ENCODE data around the gene WWOX.

WWOX gene

DNA sequence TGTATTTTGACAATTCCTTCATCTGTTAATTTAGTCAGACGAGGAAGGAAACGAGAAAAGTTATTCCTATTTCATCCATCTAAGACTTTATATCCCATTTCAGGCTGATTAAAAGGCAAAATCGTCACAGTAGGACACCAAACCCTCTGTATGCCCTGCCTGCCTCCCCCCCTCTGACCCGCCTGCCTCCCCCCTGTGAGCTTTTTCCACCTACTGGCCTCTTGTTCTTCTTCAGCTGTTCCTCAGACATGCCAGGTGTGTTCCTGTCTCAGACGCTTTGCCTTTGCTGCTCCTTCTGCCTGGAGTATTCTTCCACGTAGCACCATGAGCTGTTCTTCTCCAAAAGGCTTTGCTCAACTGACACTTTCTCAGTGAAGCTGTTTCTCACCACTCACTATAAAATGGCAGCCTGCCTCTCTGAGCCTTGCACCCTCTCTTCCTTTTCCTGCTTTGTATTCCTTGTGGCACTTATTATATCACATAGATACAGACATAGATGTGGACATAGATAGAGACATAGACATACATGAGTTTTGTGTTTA is 777.7 kb downstream of the WWOX start:
- no peak for DNase-seq
- H4K8ac ChIP-seq (ENCODE audit: low read depth, low read length) = no peak overlapping the region
- no peak overlapping the region for H3K4me2 ChIP-seq (ENCODE audit: low read length)
- H3K56ac ChIP-seq (ENCODE audit: low read length) = no peak overlapping the region
- no peak overlapping the region for H3K23ac ChIP-seq (ENCODE audit: low read length)
- H3K4me1 ChIP-seq (ENCODE audit: control insufficient read depth, low read depth, low read length) = peaks cover 3% of the 10 kb centered on the region
- H2AK5ac ChIP-seq (ENCODE audit: low read length) = no peak overlapping the region
- H3K4ac ChIP-seq (ENCODE audit: low read depth, low read length) = no peak overlapping the region
- no CpG with 5 or more reads among the region's 6 CpGs for WGBS (ENCODE audit: extremely low coverage, insufficient coverage, low lambda C conversion rate)
- H3K18ac ChIP-seq (ENCODE audit: low read length) = no peak overlapping the region
- H3K4me3 ChIP-seq (ENCODE audit: low read length) = no peak overlapping the region
- no peak overlapping the region for H3K27ac ChIP-seq (ENCODE audit: low read depth, low read length)
- no peaks in the 10 kb centered on the region for H3K79me2 ChIP-seq (ENCODE audit: control insufficient read depth, insufficient read depth, low read length)
- H2BK120ac ChIP-seq (ENCODE audit: low read depth, low read length) = no peak overlapping the region
- no peak overlapping the region for H2BK5ac ChIP-seq (ENCODE audit: low read length)
- no peaks in the 10 kb centered on the region for H3K27me3 ChIP-seq (ENCODE audit: insufficient read depth, low read length, poor library complexity)
- H3K36me3 ChIP-seq (ENCODE audit: control insufficient read depth, insufficient read depth, low read length) = no peaks in the 10 kb centered on the region
- no peaks in the 10 kb centered on the region for H3K79me1 ChIP-seq (ENCODE audit: low read length)
- H2BK15ac ChIP-seq (replicated peaks; ENCODE audit: low read depth) = no peak overlapping the region
- no peak overlapping the region for H3K9ac ChIP-seq (ENCODE audit: low read length)
- H4K5ac ChIP-seq (ENCODE audit: low read length) = no peak overlapping the region

DNA sequence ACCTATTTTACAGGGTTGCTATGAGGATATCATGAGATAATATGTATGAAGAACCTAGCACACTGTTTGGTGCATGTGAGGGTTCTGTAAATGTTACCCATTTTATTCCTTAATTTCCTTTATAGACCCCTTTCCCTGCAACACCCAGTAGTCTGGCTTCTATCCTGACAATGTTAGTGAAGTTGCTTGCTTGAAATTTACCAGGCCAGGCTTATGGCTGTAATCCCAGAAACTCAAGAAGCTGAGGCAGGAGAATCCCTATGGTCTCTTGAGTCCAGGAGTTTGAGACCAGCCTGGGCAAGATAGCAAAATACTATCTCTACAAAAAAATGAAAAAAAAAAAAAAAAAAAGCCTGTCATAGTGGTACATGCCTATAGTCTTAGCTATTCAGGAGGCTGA is 779.1 kb downstream of the WWOX start:
- Histone ChIP-seq H3K4me3 (ENCODE audit: low read length) (no peak overlapping the region), H3K18ac (ENCODE audit: low read length) (no peak overlapping the region), H3K4ac (ENCODE audit: low read depth, low read length) (no peak overlapping the region), H3K79me1 (ENCODE audit: low read length) (no peaks in the 10 kb centered on the region), H2AK5ac (ENCODE audit: low read length) (no peak overlapping the region), H3K23ac (ENCODE audit: low read length) (no peak overlapping the region), H3K36me3 (ENCODE audit: control insufficient read depth, insufficient read depth, low read length) (no peaks in the 10 kb centered on the region), H3K27ac (ENCODE audit: low read depth, low read length) (no peak overlapping the region), H2BK15ac (replicated peaks; ENCODE audit: low read depth) (no peak overlapping the region), H2BK120ac (ENCODE audit: low read depth, low read length) (no peak overlapping the region), H3K56ac (ENCODE audit: low read length) (no peak overlapping the region), H3K27me3 (ENCODE audit: insufficient read depth, low read length, poor library complexity) (no peaks in the 10 kb centered on the region), H4K8ac (ENCODE audit: low read depth, low read length) (no peak overlapping the region), H2BK5ac (ENCODE audit: low read length) (no peak overlapping the region), H3K9ac (ENCODE audit: low read length) (no peak overlapping the region), H3K79me2 (ENCODE audit: control insufficient read depth, insufficient read depth, low read length) (no peaks in the 10 kb centered on the region), H3K4me1 (ENCODE audit: control insufficient read depth, low read depth, low read length) (peaks cover 3% of the 10 kb centered on the region), H3K4me2 (ENCODE audit: low read length) (no peak overlapping the region), H4K5ac (ENCODE audit: low read length) (no peak overlapping the region)
- no peak for DNase-seq

DNA sequence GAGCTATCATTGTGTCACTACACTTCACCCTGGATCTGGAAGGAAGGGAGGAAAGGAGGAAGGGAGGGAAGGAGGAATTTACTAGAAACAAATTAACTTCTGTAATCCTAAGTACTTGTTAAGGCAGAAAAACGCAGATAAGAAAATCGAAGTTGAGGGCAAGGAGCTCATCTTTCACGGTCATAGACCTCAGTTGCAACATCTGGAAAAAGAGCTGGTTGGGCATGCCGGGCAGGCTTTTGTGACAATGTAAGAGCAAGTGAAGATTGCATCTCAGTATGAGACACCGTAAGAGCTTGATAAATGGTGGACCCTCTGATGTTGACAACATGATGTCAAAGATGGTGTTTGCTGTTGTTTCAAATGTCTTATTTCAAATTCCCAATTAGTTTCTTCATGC is 779.6 kb downstream of the WWOX start:
- no peak overlapping the region for H3K4me2 ChIP-seq (ENCODE audit: low read length)
- H3K27me3 ChIP-seq (ENCODE audit: insufficient read depth, low read length, poor library complexity) = no peaks in the 10 kb centered on the region
- no peak overlapping the region for H3K27ac ChIP-seq (ENCODE audit: low read depth, low read length)
- no peak overlapping the region for H3K23ac ChIP-seq (ENCODE audit: low read length)
- H2AK5ac ChIP-seq (ENCODE audit: low read length) = no peak overlapping the region
- no peaks in the 10 kb centered on the region for H3K79me1 ChIP-seq (ENCODE audit: low read length)
- no peak overlapping the region for H2BK15ac ChIP-seq (replicated peaks; ENCODE audit: low read depth)
- no peak overlapping the region for H3K9ac ChIP-seq (ENCODE audit: low read length)
- peaks cover 3% of the 10 kb centered on the region for H3K4me1 ChIP-seq (ENCODE audit: control insufficient read depth, low read depth, low read length)
- H3K4ac ChIP-seq (ENCODE audit: low read depth, low read length) = no peak overlapping the region
- H3K79me2 ChIP-seq (ENCODE audit: control insufficient read depth, insufficient read depth, low read length) = no peaks in the 10 kb centered on the region
- H4K8ac ChIP-seq (ENCODE audit: low read depth, low read length) = no peak overlapping the region
- no peak overlapping the region for H3K4me3 ChIP-seq (ENCODE audit: low read length)
- no peak overlapping the region for H4K5ac ChIP-seq (ENCODE audit: low read length)
- no peak overlapping the region for H3K18ac ChIP-seq (ENCODE audit: low read length)
- peak; percentile 13 for DNase-seq
- WGBS (ENCODE audit: extremely low coverage, insufficient coverage, low lambda C conversion rate) = no CpG with 5 or more reads among the region's 5 CpGs
- H3K56ac ChIP-seq (ENCODE audit: low read length) = no peak overlapping the region
- no peaks in the 10 kb centered on the region for H3K36me3 ChIP-seq (ENCODE audit: control insufficient read depth, insufficient read depth, low read length)
- H2BK120ac ChIP-seq (ENCODE audit: low read depth, low read length) = no peak overlapping the region
- H2BK5ac ChIP-seq (ENCODE audit: low read length) = no peak overlapping the region

DNA sequence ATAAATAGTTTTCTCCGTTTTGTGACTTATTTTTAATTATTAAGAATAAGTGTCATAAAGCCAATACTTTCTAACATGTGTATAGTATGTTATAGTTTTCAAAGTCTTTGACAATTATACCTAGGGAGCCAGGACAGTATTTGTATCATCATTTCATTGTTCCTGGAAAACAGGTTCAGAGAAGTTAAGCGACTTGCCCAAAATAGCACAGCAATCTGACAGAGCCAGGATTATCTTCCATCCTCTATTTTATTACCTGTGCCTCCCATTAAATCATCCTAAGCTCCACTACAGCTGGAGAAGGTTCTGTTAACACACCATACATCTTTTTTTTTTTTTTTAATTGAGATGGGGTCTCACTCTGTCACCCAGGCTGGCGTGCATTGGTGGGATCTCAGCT is 782.7 kb downstream of the WWOX start:
- Histone ChIP-seq H2BK5ac (ENCODE audit: low read length) (no peak overlapping the region), H2BK120ac (ENCODE audit: low read depth, low read length) (no peak overlapping the region)

DNA sequence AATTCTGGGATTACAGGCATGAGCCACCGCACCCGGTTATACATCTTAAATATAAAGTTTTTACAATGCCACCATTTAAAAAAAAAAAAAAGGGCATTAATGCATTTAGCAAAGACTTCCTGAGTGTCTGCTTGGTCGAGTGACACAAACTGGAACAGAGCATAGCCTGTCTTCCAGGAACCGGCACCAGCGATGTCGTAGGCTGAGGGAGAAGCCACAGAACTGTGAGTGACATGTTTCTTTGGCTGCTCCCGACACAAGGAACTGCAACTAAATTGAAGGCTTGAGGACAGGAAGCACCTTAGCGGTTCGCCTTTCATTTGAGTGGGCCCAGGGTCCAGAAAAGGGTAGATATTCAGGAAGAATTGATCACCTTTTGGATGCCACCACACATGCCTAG is 783.3 kb downstream of the WWOX start:
- no peaks in the 10 kb centered on the region for H3K4me1 ChIP-seq (ENCODE audit: control insufficient read depth, low read depth, low read length)
- no peak overlapping the region for H4K8ac ChIP-seq (ENCODE audit: low read depth, low read length)
- no peak for DNase-seq
- no peaks in the 10 kb centered on the region for H3K79me2 ChIP-seq (ENCODE audit: control insufficient read depth, insufficient read depth, low read length)
- H3K9ac ChIP-seq (ENCODE audit: low read length) = no peak overlapping the region
- no CpG with 5 or more reads among the region's 9 CpGs for WGBS (ENCODE audit: extremely low coverage, insufficient coverage, low lambda C conversion rate)
- no peak overlapping the region for H2BK5ac ChIP-seq (ENCODE audit: low read length)
- no peak overlapping the region for H3K4me3 ChIP-seq (ENCODE audit: low read length)
- H4K5ac ChIP-seq (ENCODE audit: low read length) = no peak overlapping the region
- H3K79me1 ChIP-seq (ENCODE audit: low read length) = no peaks in the 10 kb centered on the region
- H3K27ac ChIP-seq (ENCODE audit: low read depth, low read length) = no peak overlapping the region
- no peak overlapping the region for H2AK5ac ChIP-seq (ENCODE audit: low read length)
- H3K4ac ChIP-seq (ENCODE audit: low read depth, low read length) = no peak overlapping the region
- H3K18ac ChIP-seq (ENCODE audit: low read length) = no peak overlapping the region
- no peak overlapping the region for H3K56ac ChIP-seq (ENCODE audit: low read length)
- no peak overlapping the region for H3K4me2 ChIP-seq (ENCODE audit: low read length)
- H2BK120ac ChIP-seq (ENCODE audit: low read depth, low read length) = no peak overlapping the region
- H2BK15ac ChIP-seq (replicated peaks; ENCODE audit: low read depth) = no peak overlapping the region
- no peaks in the 10 kb centered on the region for H3K27me3 ChIP-seq (ENCODE audit: insufficient read depth, low read length, poor library complexity)
- H3K23ac ChIP-seq (ENCODE audit: low read length) = no peak overlapping the region
- H3K36me3 ChIP-seq (ENCODE audit: control insufficient read depth, insufficient read depth, low read length) = no peaks in the 10 kb centered on the region

More for the DNA sequence above, 782.7 kb downstream of the WWOX start:
- Histone ChIP-seq H2AK5ac (ENCODE audit: low read length) (no peak overlapping the region), H3K23ac (ENCODE audit: low read length) (no peak overlapping the region), H3K4me1 (ENCODE audit: control insufficient read depth, low read depth, low read length) (no peaks in the 10 kb centered on the region), H3K79me2 (ENCODE audit: control insufficient read depth, insufficient read depth, low read length) (no peaks in the 10 kb centered on the region), H3K27me3 (ENCODE audit: insufficient read depth, low read length, poor library complexity) (no peaks in the 10 kb centered on the region), H3K18ac (ENCODE audit: low read length) (no peak overlapping the region), H3K56ac (ENCODE audit: low read length) (no peak overlapping the region), H3K27ac (ENCODE audit: low read depth, low read length) (no peak overlapping the region), H2BK15ac (replicated peaks; ENCODE audit: low read depth) (no peak overlapping the region), H3K4me2 (ENCODE audit: low read length) (no peak overlapping the region), H3K36me3 (ENCODE audit: control insufficient read depth, insufficient read depth, low read length) (no peaks in the 10 kb centered on the region), H4K5ac (ENCODE audit: low read length) (no peak overlapping the region), H3K4me3 (ENCODE audit: low read length) (no peak overlapping the region), H3K79me1 (ENCODE audit: low read length) (no peaks in the 10 kb centered on the region), H4K8ac (ENCODE audit: low read depth, low read length) (no peak overlapping the region), H3K9ac (ENCODE audit: low read length) (no peak overlapping the region), H3K4ac (ENCODE audit: low read depth, low read length) (no peak overlapping the region)
- DNase-seq = no peak
- WGBS (ENCODE audit: extremely low coverage, insufficient coverage, low lambda C conversion rate) = no CpG with 5 or more reads among the region's 3 CpGs

DNA sequence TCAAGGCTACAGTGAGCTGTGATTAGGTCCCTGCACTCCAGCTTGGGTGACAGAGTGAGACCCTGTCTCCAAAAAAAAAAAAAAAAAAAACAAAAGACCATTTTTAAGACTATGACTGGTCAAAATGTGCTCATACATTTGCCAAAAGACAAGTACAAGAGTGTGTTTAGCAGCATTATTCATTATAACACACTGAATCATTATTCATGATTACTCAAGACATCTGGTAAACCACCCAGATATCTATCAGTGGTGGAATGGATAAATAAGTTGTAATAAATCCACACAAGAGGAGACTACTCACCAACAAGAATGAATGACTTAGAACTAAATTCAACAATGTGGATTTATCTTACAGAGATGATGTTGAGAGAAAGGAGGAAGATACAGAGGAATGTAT is 784.8 kb downstream of the WWOX start:
- Histone ChIP-seq H2AK5ac (ENCODE audit: low read length) (no peak overlapping the region), H3K4me1 (ENCODE audit: control insufficient read depth, low read depth, low read length) (no peaks in the 10 kb centered on the region), H3K36me3 (ENCODE audit: control insufficient read depth, insufficient read depth, low read length) (no peaks in the 10 kb centered on the region), H3K18ac (ENCODE audit: low read length) (no peak overlapping the region), H3K56ac (ENCODE audit: low read length) (no peak overlapping the region), H2BK5ac (ENCODE audit: low read length) (no peak overlapping the region), H3K79me1 (ENCODE audit: low read length) (no peaks in the 10 kb centered on the region), H4K8ac (ENCODE audit: low read depth, low read length) (no peak overlapping the region), H2BK120ac (ENCODE audit: low read depth, low read length) (no peak overlapping the region), H3K4me3 (ENCODE audit: low read length) (no peak overlapping the region), H3K27me3 (ENCODE audit: insufficient read depth, low read length, poor library complexity) (no peaks in the 10 kb centered on the region), H3K9ac (ENCODE audit: low read length) (no peak overlapping the region), H3K79me2 (ENCODE audit: control insufficient read depth, insufficient read depth, low read length) (no peaks in the 10 kb centered on the region), H2BK15ac (replicated peaks; ENCODE audit: low read depth) (no peak overlapping the region), H3K23ac (ENCODE audit: low read length) (no peak overlapping the region), H4K5ac (ENCODE audit: low read length) (no peak overlapping the region), H3K4ac (ENCODE audit: low read depth, low read length) (no peak overlapping the region), H3K27ac (ENCODE audit: low read depth, low read length) (no peak overlapping the region), H3K4me2 (ENCODE audit: low read length) (no peak overlapping the region)
- DNase-seq = no peak

Data from mesendoderm (in vitro differentiated cells).